ENCODE results near the gene VPS39. TPM values are rescaled to one million over a fixed set of nuclear protein-coding genes. Genes with fewer than 3 reads are reported as not detected.
A peak's percentile ranks its signal among the peaks of the same experiment; 100 is the strongest.

VPS39 gene, protein sequence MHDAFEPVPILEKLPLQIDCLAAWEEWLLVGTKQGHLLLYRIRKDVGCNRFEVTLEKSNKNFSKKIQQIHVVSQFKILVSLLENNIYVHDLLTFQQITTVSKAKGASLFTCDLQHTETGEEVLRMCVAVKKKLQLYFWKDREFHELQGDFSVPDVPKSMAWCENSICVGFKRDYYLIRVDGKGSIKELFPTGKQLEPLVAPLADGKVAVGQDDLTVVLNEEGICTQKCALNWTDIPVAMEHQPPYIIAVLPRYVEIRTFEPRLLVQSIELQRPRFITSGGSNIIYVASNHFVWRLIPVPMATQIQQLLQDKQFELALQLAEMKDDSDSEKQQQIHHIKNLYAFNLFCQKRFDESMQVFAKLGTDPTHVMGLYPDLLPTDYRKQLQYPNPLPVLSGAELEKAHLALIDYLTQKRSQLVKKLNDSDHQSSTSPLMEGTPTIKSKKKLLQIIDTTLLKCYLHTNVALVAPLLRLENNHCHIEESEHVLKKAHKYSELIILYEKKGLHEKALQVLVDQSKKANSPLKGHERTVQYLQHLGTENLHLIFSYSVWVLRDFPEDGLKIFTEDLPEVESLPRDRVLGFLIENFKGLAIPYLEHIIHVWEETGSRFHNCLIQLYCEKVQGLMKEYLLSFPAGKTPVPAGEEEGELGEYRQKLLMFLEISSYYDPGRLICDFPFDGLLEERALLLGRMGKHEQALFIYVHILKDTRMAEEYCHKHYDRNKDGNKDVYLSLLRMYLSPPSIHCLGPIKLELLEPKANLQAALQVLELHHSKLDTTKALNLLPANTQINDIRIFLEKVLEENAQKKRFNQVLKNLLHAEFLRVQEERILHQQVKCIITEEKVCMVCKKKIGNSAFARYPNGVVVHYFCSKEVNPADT
- 43.3 and 53.9 TPM in 2 replicates for total RNA-seq

DNA sequence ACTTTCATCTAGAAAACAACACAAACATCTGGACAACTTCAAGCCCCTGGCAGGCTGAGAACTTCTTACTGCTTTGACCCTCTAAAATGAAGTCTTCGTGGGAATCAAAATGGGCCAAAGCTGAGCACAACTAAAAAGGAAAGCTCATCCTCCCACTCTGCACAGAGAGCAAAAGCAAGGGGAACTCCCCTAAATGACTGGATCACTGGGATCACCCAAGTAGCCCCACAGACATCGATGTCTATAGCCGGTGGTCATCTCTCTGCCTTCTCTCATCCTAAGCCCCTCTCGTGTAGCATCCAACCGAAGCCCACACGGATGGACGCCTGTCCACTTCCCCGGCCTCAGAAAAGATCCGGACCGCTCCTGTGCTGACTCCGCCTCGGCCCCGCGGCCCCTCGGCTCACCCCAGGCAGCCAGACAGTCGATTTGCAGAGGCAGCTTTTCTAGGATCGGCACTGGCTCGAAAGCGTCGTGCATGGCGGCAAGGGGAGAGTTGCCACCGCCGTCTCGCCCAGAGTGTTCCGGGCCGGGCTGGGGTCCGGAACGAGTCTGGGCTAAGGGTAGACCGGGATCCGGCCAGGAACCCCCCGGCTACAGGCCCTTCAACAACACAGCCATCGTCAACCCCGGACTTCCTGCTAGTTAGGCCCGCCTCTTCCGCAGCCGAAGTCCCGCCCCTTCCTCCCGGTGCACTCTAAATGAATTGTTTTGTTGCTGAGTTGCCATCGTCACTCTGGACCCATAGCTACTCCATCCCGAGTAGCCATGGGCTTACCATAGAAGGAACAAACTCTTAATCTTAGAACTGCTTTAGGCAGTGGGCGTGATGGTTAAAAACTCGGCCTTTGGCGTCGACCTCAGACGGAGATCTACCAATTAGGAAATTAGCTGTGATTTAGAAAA lies at the start of gene VPS39:
Gene VPS39, minus strand, starts transcription at position 631 of the 906 bp plus-strand sequence. Its CDS starts 151 bp downstream, at position 480.
- H3K36me3 ChIP-seq (ENCODE audit: control insufficient read depth, insufficient read depth, low read length): peaks cover 1% of the 10 kb centered on the region
- H3K4me3 ChIP-seq (ENCODE audit: low read depth, low read length): peak within 1 kb of the TSS; percentile 85
- DNase-seq (ENCODE audit: low read depth): peak; percentile 71
- no peaks in the 10 kb centered on the region for H3K27me3 ChIP-seq (ENCODE audit: control insufficient read depth, insufficient read depth, low read length)
- TF ChIP-seq, protein P1, sequence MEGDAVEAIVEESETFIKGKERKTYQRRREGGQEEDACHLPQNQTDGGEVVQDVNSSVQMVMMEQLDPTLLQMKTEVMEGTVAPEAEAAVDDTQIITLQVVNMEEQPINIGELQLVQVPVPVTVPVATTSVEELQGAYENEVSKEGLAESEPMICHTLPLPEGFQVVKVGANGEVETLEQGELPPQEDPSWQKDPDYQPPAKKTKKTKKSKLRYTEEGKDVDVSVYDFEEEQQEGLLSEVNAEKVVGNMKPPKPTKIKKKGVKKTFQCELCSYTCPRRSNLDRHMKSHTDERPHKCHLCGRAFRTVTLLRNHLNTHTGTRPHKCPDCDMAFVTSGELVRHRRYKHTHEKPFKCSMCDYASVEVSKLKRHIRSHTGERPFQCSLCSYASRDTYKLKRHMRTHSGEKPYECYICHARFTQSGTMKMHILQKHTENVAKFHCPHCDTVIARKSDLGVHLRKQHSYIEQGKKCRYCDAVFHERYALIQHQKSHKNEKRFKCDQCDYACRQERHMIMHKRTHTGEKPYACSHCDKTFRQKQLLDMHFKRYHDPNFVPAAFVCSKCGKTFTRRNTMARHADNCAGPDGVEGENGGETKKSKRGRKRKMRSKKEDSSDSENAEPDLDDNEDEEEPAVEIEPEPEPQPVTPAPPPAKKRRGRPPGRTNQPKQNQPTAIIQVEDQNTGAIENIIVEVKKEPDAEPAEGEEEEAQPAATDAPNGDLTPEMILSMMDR (IDR thresholded peaks at IDR 0.05; ENCODE audit: insufficient read depth, low read length, poor library complexity, severe bottlenecking): no peak

DNA sequence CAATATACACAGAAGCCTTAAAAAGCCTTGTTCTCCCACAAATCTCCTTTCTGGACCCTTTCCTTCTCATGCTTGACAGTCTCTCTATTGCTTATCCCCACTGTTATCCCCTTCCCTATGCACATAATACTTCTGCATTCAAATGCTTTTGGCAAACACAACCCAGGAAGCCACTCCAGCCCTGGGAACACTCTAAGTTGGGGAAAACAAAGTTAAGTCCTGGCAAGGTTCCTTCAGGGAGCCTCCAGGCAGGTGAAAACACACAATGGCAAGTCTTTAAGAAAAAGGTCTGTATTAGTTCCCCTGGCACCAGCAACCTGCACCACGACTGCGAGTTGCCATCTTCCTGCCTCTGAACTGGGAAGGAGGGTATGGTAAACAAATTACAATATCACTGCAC lies 45.2 kb upstream of the VPS39 start:
- no peak for DNase-seq (ENCODE audit: low read depth)
- H3K27me3 ChIP-seq (ENCODE audit: control insufficient read depth, insufficient read depth, low read length): no peaks in the 10 kb centered on the region
- H3K4me3 ChIP-seq (ENCODE audit: low read depth, low read length): no peak overlapping the region
- H3K36me3 ChIP-seq (ENCODE audit: control insufficient read depth, insufficient read depth, low read length): no peaks in the 10 kb centered on the region
- TF ChIP-seq, protein P1 (IDR thresholded peaks at IDR 0.05; ENCODE audit: insufficient read depth, low read length, poor library complexity, severe bottlenecking): no peak

DNA sequence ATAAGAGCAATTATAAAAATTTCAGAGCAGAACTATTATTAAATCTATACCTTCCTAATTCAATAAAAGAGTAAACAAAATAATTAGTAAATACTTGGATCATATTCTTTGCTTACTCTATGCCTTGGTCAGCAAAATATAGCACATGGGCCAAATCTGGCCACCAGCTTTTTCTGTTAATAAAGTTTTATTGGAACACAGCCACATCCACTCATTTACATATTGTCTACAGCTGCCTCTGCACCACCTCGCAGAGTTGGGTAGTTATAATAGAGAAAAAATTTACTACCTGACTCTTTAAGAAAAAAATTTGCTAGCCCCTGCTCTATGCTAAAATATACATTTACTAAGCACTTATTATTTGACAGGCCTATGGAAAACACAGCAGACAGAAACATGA lies 32.7 kb upstream of the VPS39 start:
- Histone ChIP-seq H3K27me3 (ENCODE audit: control insufficient read depth, insufficient read depth, low read length) (no peaks in the 10 kb centered on the region), H3K4me3 (ENCODE audit: low read depth, low read length) (no peak overlapping the region), H3K36me3 (ENCODE audit: control insufficient read depth, insufficient read depth, low read length) (no peaks in the 10 kb centered on the region)
- DNase-seq (ENCODE audit: low read depth): no peak
- TF ChIP-seq, protein P1 (IDR thresholded peaks at IDR 0.05; ENCODE audit: insufficient read depth, low read length, poor library complexity, severe bottlenecking): no peak

DNA sequence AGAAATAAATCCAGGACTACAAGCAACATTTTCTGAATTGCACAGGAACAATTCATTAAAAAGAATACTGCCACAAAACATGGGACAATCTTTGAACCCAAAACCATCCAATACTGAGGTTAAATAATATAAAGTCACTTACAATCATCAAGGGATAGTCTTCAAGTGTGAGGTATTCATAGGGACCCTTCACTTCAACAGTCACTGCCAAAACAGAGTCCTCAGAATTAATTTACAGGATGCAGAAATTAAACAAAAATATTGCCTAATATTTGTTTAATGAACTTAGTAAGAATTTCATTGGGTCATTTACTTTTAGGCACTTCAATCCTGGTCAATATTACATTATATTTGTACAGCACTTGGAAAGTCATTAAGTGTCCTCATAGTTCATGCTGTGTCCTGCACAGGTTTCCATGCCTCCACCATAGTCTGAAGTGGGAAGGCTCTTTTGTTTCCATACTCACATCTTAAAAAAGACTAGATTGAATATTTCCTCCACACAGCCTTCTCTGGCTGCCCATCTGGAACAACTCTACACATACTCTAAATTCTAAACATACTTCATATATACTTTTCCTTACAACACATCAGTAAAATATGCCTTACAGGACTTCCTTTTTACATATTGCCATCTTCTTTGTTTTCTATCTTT lies 31.6 kb upstream of the VPS39 start:
- H3K36me3 ChIP-seq (ENCODE audit: control insufficient read depth, insufficient read depth, low read length): no peaks in the 10 kb centered on the region
- H3K4me3 ChIP-seq (ENCODE audit: low read depth, low read length): no peak overlapping the region
- TF ChIP-seq, protein P1 (IDR thresholded peaks at IDR 0.05; ENCODE audit: insufficient read depth, low read length, poor library complexity, severe bottlenecking): no peak
- no peaks in the 10 kb centered on the region for H3K27me3 ChIP-seq (ENCODE audit: control insufficient read depth, insufficient read depth, low read length)
- no peak for DNase-seq (ENCODE audit: low read depth)

DNA sequence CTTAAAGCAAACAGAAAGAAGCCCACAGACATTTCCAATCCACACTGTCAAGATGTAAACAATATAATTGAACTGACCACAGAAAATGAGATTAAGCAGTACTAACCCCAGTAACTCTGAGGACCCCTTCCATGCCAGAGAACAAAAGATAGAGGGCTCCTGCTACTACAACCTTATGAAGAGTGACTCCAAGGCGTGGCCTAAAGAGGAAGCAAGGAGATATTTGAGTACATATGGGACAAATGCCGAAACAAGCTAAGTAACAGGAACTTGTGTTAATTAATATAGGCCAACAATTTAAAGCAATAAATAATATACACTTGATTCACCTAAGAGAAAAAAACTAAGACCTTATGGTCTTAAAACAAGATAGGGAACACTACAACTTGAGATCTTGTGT lies 25.0 kb upstream of the VPS39 start:
- Histone ChIP-seq H3K27me3 (ENCODE audit: control insufficient read depth, insufficient read depth, low read length) (no peaks in the 10 kb centered on the region), H3K36me3 (ENCODE audit: control insufficient read depth, insufficient read depth, low read length) (no peaks in the 10 kb centered on the region)
- TF ChIP-seq, protein P1 (IDR thresholded peaks at IDR 0.05; ENCODE audit: insufficient read depth, low read length, poor library complexity, severe bottlenecking): no peak

More for the DNA sequence above, 25.0 kb upstream of the VPS39 start:
- DNase-seq (ENCODE audit: low read depth): no peak
- H3K4me3 ChIP-seq (ENCODE audit: low read depth, low read length): no peak overlapping the region
